Smooth muscle cell (in vitro differentiated cells): ENCODE measurements around the gene RNASET2. TPM values are rescaled to one million over a fixed set of nuclear protein-coding genes. Genes with fewer than 3 reads are reported as not detected.

Source experiments
- DNase-seq: peaks from one replicate; lab custom pipeline; 2025; ENCODE audit not compliant: unreplicated experiment; lab: John Stamatoyannopoulos, UW
- H2AFZ ChIP-seq: fragments of 200-600 bp; sonication (generic); 2 replicates; pipeline ENCODE4 v1.6.0; 2016; ENCODE audit warnings: antibody characterized with exemption, low read depth, mild to moderate bottlenecking
- H3F3A ChIP-seq: fragments of 200-600 bp; sonication (generic); 2 replicates; pipeline ENCODE4 v1.6.0; 2017; ENCODE audit warnings: antibody characterized with exemption, low read depth
- H3K27ac ChIP-seq: fragments of 200-600 bp; sonication (generic); 2 replicates; pipeline ENCODE4 v1.5.1; 2016; ENCODE audit warnings: low read depth, mild to moderate bottlenecking
- H3K27me3 ChIP-seq: fragments of 200-600 bp; sonication (generic); 2 replicates; pipeline ENCODE4 v1.6.1; 2016; ENCODE audit warnings: low read depth, mild to moderate bottlenecking
- H3K36me3 ChIP-seq: fragments of 200-600 bp; sonication (generic); 2 replicates; pipeline ENCODE4 v1.5.1; 2016; ENCODE audit warnings: low read depth
- H3K4me1 ChIP-seq: fragments of 200-600 bp; sonication (generic); 2 replicates; pipeline ENCODE4 v1.5.1; 2016; ENCODE audit warnings: low read depth
- H3K4me2 ChIP-seq: fragments of 200-600 bp; sonication (generic); 2 replicates; pipeline ENCODE4 v1.6.0; 2016; ENCODE audit warnings: mild to moderate bottlenecking
- H3K4me3 ChIP-seq: fragments of 200-600 bp; sonication (generic); 2 replicates; pipeline ENCODE4 v1.5.1; 2016; ENCODE audit warnings: mild to moderate bottlenecking
- H3K79me2 ChIP-seq: fragments of 200-600 bp; sonication (generic); 2 replicates; pipeline ENCODE4 v1.6.0; 2016; ENCODE audit warnings: low read depth, mild to moderate bottlenecking
- H3K9ac ChIP-seq: fragments of 200-600 bp; sonication (generic); 2 replicates; pipeline ENCODE4 v1.6.0; 2016; ENCODE audit warnings: low read depth
- H3K9me3 ChIP-seq: fragments of 200-600 bp; sonication (generic); replicated peaks from 2 replicates; pipeline ENCODE4 v1.5.1; 2016; ENCODE audit warnings: low read depth
- H4K20me1 ChIP-seq: fragments of 200-600 bp; sonication (generic); 2 replicates; pipeline ENCODE4 v1.6.0; 2016; ENCODE audit warnings: low read depth
- CTCF ChIP-seq: fragments of 200-600 bp; sonication (generic); IDR thresholded peaks from 2 replicates; pipeline ENCODE4 v1.5.1; 2017; ENCODE audit warnings: borderline replicate concordance, mild to moderate bottlenecking, antibody characterized with exemption; ENCODE audit not compliant: insufficient read depth, poor library complexity, severe bottlenecking
- WGBS: methylation state at CpG from one replicate; pipeline ENCODE4 v1.1.7; 2016; ENCODE audit warnings: low lambda C conversion rate; 5-methylcytosine and 5-hydroxymethylcytosine counted together
- polyA plus RNA-seq: library from polyadenylated mRNA; unstranded; fragments of >200 nt; fragmentation: Nextera tagmentation; extraction: Ambion mirVana; gene quantifications from 2 replicates; pipeline ENCODE4 v1.2.1, GENCODE V29; 2016
- total RNA-seq: library from RNA; depleted of rRNA; stranded (reverse); fragments of >200 nt; gene quantifications from 2 replicates; pipeline ENCODE4 v1.2.3, GENCODE V29; 2014

RNASET2 gene
- total and polyA plus RNA-seq, 2 experiments from 2014 or later = 20.6 to 29.3 TPM

- no peak overlapping the region for H2AFZ ChIP-seq
- H3F3A ChIP-seq = no peaks in the 10 kb centered on the region
- H3K4me3 ChIP-seq = no peak overlapping the region
- no peak for DNase-seq
- H3K4me1 ChIP-seq = no peaks in the 10 kb centered on the region
- TF ChIP-seq CTCF = no peak
- no peak overlapping the region for H3K9ac ChIP-seq
- H3K9me3 ChIP-seq = no peaks in the 10 kb centered on the region
- H3K4me2 ChIP-seq = no peak overlapping the region
- no peaks in the 10 kb centered on the region for H3K27me3 ChIP-seq
- H3K27ac ChIP-seq = no peak overlapping the region
- no peaks in the 10 kb centered on the region for H3K36me3 ChIP-seq
- 92% methylated on average over 2 of the region's 2 CpGs for WGBS
- no peaks in the 10 kb centered on the region for H3K79me2 ChIP-seq
- H4K20me1 ChIP-seq = no peaks in the 10 kb centered on the region
These were observed 15.8 kb upstream of the RNASET2 start for GRCh38 chr6:166972101-166972500.

- no peak for TF ChIP-seq CTCF
- Histone ChIP-seq H3K27ac (no peak overlapping the region), H3K36me3 (no peaks in the 10 kb centered on the region), H3K4me1 (no peaks in the 10 kb centered on the region), H2AFZ (no peak overlapping the region), H3K27me3 (no peaks in the 10 kb centered on the region), H3K9ac (no peak overlapping the region), H3F3A (no peaks in the 10 kb centered on the region), H3K79me2 (no peaks in the 10 kb centered on the region), H3K4me3 (no peak overlapping the region), H3K4me2 (no peak overlapping the region), H3K9me3 (no peaks in the 10 kb centered on the region), H4K20me1 (no peaks in the 10 kb centered on the region)
- 93% methylated on average over 8 of the region's 8 CpGs for WGBS
- DNase-seq = no peak
These were observed 14.9 kb upstream of the RNASET2 start for GRCh38 chr6:166971271-166971670.

GRCh38 chr6:166970776-166971175 lies 14.4 kb upstream of the RNASET2 start:
- no peak for DNase-seq
- Histone ChIP-seq H3K27me3 (no peaks in the 10 kb centered on the region), H2AFZ (no peak overlapping the region), H4K20me1 (no peaks in the 10 kb centered on the region), H3K27ac (no peak overlapping the region), H3K9ac (no peak overlapping the region), H3K4me3 (no peak overlapping the region), H3K9me3 (no peaks in the 10 kb centered on the region), H3F3A (no peaks in the 10 kb centered on the region), H3K4me2 (no peak overlapping the region), H3K4me1 (no peaks in the 10 kb centered on the region), H3K36me3 (no peaks in the 10 kb centered on the region), H3K79me2 (no peaks in the 10 kb centered on the region)
- no peak for TF ChIP-seq CTCF
- WGBS = 92% methylated on average over 17 of the region's 17 CpGs

GRCh38 chr6:166970091-166970490 lies 13.7 kb upstream of the RNASET2 start:
- H3K9ac ChIP-seq = no peak overlapping the region
- no peak overlapping the region for H3K4me3 ChIP-seq
- H3F3A ChIP-seq = no peaks in the 10 kb centered on the region
- H4K20me1 ChIP-seq = no peaks in the 10 kb centered on the region
- H3K4me1 ChIP-seq = no peaks in the 10 kb centered on the region
- H3K9me3 ChIP-seq = no peaks in the 10 kb centered on the region
- no peak overlapping the region for H3K27ac ChIP-seq
- H2AFZ ChIP-seq = no peak overlapping the region
- H3K36me3 ChIP-seq = no peaks in the 10 kb centered on the region
- H3K79me2 ChIP-seq = no peaks in the 10 kb centered on the region
- TF ChIP-seq CTCF = no peak
- DNase-seq = no peak
- no peaks in the 10 kb centered on the region for H3K27me3 ChIP-seq
- no peak overlapping the region for H3K4me2 ChIP-seq
